ENCODE results near the gene PTGR1.
"Not testable (repeated sequence)": the region's sequence is repeated elsewhere in the genome, so short reads cannot be mapped to it uniquely, and the experiment has no call there.

Gene PTGR1

GRCh38 chr9:111599092-111599954 is at the start of gene PTGR1:
Gene PTGR1, minus strand, starts transcription at chr9:111599647. Its CDS starts 2,225 bp downstream, at chr9:111597422.
- DNase-seq: peak; percentile 10 to 16

DNA sequence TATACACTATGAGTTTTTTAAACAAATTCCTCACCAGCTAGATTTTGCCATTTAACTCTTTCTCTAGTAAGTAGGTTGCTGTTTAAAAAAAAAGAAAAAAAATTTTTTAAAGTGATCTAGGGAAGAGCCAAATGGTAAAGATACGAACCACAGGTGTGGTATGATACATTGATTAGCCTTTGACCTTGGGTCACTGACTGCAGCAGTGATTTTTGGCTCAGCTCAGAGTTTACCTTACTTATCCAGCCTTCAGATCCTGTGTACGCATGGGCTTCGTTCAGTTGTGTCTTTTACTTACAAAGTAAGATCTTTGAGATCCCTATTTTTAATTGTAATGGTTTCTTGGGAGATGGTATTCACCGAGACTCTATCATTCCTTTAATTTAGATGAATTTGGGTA is 49.6 kb upstream of the PTGR1 start:
- no peak for DNase-seq

DNA sequence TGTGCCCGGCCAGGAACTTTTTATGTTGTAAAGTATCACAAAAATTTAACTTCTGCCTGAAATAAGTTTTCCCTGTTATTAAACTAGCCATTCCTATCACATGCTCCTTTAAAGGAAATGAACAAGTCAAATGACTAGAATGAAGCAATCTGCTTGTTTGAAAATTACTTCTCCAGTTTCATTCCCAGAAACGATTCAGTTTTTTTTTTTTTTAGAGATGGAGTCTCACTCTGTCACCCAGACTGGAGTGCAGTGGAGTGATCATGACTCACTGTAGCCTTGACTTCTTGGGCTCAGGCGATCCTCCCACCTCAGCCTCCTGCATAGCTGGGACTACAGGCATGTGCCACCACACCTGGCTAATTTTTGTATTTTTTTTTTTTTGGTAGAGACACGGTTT is 48.6 kb upstream of the PTGR1 start:
- DNase-seq: no peak

GRCh38 chr9:111646417-111646816 is 47.0 kb upstream of the PTGR1 start:
- no peak for DNase-seq

DNA sequence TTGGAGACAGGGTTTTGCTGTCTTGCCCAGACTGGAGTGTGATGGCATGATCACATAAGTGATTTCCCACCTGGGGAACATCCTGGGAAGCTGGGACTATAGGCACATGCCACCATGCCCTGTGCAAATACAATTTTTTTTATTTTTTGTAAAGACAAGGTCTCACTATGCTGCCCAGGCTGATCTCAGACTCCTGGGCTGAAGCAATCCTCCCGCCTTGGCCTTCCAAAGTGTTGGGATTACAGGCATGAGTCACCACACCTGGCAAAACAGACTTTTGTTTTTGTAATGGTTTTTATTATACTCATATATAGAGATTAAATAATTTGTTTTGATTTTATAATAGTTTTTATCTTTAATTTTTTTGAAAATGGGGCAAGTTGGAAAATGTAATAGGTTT is 46.4 kb upstream of the PTGR1 start:
- DNase-seq: no peak

DNA sequence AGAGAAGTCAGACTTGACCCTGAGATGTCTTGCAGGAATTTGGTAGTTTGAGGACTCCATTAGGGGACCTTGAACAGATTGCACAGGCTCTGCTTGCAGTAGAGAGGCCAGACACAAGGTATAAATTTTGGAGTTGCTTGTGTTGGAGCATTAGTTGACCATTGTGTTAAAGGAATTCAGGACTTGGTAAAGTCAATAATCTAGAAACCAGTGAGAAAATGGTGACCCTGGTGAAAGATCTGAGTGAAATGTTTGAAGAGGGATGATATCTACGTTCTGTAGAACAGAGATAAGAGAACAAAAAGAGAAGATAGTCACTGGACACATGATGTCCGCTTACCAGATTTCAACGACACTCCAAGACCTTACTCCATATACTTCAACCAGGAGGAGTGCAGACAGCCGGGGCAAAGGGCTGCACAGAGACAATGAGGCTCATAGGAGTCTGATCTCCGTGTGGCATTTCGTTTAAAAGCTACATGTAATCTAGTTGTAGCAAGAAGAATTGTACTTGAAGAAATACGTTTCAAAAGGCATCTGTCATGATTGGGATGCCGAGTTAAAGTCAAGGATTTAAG is 44.8 kb upstream of the PTGR1 start:
- no peak for DNase-seq

DNA sequence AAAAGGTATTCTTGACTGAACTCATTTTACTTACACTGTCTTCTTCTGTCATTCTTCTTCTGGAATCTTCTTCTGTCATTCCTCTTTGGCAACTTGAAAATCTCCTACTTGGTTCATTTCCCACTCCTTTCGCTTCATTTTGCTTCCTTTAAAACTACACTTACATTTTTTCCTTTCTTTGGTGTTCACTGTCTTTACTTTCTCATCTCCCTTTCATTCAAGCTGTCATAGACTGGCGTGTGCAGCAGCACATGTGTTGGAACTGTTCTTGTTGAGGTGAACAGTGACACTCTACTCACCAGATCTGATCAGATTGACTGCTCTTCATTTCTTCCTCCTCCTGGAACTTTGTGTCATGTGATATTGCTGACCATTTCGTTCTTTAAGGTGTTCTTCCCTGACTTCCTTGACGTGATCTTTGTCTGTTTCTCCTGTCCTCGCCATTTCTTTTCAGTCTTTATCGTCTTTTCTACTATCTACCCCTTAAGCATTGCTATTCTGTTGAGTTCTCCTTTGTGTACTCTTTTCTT is 38.0 kb upstream of the PTGR1 start:
- DNase-seq: no peak

DNA sequence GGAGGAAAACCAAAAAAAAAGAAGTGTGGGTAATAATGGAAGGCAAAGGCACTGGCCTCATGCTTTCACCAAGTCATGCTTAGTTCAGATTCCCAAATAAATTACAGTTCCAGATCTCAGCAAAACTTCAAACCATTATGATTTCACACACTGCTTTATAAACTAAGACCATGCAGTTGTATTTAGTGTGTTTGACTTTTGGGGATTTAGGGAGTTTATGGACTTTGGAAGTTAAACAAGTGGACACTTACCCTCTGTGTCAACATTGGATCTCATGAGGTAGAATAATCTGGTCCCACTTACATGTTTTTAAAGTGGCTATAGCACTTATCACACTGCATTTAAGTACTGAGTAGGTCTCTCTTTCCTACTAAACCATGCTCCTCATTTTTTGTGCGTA is 35.4 kb upstream of the PTGR1 start:
- no peak for DNase-seq

GRCh38 chr9:111633389-111633736 is 33.9 kb upstream of the PTGR1 start:
- DNase-seq: no peak

GRCh38 chr9:111632695-111633388 is 33.4 kb upstream of the PTGR1 start:
- no peak for DNase-seq

DNA sequence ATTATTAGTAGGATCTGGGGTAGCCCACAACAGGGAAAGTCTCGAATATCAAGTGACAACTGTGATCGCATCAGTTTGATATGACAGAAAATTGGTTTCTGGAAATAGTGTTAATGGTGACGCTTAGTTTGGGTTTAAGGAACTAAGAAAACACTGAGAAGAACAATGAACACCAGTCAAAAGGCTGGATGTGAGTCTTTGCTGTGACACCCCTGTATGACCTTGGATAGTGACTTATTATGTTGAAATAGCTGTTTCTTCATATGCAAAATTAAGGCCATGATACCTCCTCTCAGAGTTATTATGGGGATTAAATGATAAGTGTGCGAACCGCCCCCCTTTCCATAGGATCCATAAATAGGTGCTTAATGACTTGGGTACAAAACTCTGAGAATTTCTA is 32.6 kb upstream of the PTGR1 start:
- no peak for DNase-seq

- DNase-seq: peak; percentile 88 to 90
These were observed 31.9 kb upstream of the PTGR1 start, which contains the start of gene DNAJC25 for GRCh38 chr9:111631214-111631971. Gene DNAJC25, plus strand, starts transcription at chr9:111631334. Its CDS starts 74 bp downstream, at chr9:111631408.

DNA sequence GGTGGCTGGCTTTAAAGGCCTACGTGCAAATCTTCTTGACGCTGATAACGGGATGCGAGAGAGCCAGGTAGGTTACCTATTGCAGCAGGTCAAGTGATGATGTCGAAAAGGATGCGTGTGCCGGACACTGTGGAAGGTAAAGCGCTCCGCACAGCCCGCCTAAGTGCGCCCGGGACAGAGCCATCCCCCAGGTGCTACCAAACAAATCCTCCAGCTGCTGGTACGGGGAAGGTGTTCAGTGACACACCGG is 31.4 kb upstream of the PTGR1 start:
- DNase-seq: no peak

DNA sequence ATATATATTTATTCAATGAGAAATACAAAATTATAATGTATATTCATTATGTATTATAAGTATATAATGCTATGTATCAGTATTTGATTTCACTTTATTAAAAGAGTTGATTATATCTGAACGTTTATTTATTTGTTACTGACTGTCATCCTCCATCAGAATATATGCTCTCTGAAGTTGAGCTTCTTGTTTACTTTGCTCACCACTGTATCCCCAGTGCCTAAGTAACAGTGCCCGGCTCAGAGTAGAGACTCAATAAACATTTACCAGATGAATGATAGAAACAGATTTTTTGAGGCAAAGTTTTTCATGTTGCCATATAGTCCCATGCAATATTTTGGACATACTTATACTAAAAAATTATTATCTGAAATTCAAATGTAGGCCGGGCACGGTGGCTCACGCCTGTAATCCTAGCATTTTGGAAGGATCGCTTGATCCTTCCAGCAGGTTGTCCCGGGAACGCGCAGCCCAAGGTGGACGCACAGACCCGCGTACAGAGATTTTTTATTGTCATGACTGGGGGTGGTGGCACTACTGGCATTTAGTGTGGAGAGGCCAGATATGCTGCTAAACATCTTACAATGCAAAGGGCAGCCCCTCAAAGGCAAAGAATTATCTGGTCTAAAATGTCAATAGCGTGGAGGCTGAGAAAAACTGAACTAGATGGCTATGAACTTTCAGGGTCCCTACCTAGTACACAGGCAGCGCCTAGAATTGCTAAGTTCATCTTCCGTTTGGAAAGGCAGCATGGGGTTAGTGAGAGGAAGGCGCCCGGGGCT is 30.9 kb upstream of the PTGR1 start:
- no peak for DNase-seq

GRCh38 chr9:111628411-111628810 is 29.0 kb upstream of the PTGR1 start:
- DNase-seq: no peak

DNA sequence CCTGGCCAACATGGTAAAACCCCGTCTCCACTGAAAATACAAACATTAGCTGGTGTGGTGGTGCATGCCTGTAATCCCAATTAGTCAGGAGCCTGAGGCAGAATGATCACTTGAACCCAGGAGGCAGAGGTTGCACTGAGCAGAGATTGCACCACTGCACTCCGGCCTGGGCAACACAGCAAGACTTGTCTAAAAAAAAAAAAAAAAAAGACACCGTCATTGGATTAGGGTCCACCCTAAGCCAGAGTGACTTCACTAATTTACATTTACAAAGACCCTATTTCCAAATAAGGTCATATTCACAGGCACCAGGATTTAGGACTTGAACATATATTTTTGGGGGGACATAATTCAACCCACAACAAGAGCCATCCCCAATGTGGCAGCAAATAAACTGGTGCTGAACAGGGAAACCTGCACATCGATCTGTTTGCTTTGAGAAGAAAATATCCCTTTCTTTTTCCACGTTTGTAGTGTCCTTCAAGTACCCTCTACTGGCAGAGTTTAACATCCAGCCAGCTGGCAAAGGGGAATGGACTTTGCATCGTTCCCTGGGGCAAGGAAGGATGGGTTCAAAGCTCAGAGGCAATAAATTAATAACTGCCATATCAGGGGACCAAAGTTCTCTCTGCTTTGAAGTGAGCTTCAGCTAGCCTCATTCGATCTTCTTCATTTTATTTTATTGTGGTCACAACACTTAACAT is 28.0 kb upstream of the PTGR1 start:
- no peak for DNase-seq

DNA sequence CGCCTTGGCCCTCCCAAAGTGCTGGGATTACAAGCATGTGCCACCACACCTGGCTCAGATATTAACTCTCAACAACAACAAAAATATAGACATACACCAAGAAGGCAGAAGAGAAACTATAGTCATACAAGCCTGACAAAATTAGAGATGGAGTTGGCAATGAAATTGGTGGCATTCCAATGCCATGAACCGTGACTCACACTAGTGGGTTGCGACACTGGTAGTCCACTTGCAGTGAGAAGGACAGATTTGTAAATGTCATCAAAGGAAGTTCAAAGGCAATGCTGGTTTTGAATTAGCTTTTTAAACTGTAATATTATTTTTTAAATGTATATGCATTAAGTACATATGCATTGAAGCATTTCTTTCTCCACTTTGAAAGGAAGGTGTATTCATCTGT is 23.2 kb upstream of the PTGR1 start:
- no peak for DNase-seq

- no peak for DNase-seq
These were observed 22.5 kb upstream of the PTGR1 start for GRCh38 chr9:111621895-111622480.

DNA sequence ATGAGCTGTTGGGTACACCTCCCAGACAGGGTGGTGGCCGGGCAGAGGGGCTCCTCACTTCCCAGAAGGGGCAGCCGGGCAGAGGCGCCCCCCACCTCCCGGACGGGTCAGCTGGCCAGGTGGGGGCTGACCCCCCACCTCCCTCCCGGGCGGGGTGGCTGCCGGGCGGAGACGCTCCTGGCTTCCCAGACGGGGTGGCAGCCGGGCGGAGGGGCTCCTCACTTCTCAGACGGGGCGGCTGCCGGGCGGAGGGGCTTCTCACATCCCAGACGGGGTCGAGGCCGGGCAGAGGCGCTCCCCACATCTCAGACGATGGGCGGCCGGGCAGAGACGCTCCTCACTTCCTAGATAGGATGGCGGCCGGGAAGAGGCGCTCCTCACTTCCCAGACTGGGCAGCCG is 17.9 kb upstream of the PTGR1 start:
- not testable (repeated sequence) for DNase-seq

GRCh38 chr9:111615928-111616327 is 16.5 kb upstream of the PTGR1 start:
- DNase-seq: no peak

GRCh38 chr9:111613436-111614040 is 14.1 kb upstream of the PTGR1 start:
- no peak for DNase-seq
